ENCODE data around the gene BCAR1.

GRCh38 chr16:75241412-75241811, 10.0 kb downstream of the BCAR1 start:
- TF ChIP-seq CTCF (IDR thresholded peaks at IDR 0.05), result no peak
- no peak for TF ChIP-seq POLR2AphosphoS5 (IDR thresholded peaks at IDR 0.05; ENCODE audit: low read depth, low read length)
- TF ChIP-seq TCF7L2 (IDR thresholded peaks at IDR 0.05; ENCODE audit: low read depth, low read length), result no peak
- TF ChIP-seq SIN3A (IDR thresholded peaks at IDR 0.05; ENCODE audit: borderline replicate concordance, insufficient read depth, low read depth, low read length), result no peak
- TF ChIP-seq REST (IDR thresholded peaks at IDR 0.05; ENCODE audit: insufficient read depth in 1 of 2, low read depth in 2 of 2, low read length in 1 of 2), result no peak

Measured in Panc1 (cell line).